GM12878 (cell line): Measurements from ENCODE around the gene RAET1G. TPM values are rescaled to one million over a fixed set of nuclear protein-coding genes. Genes with fewer than 3 reads are reported as not detected.
"Not testable (repeated sequence)": the region's sequence is repeated elsewhere in the genome, so short reads cannot be mapped to it uniquely, and the experiment has no call there.

ENCODE experiments used
- ATAC-seq: fragments of 200-7000 bp; cut with Tn5 transposase; 3 replicates; pipeline ENCODE4 v1.9.1; 2020; ENCODE audit warnings: mild to moderate bottlenecking, moderate library complexity
- BruUV-seq: library from RNA; stranded (reverse); fragments of 400-500 nt; replicated peaks from 2 replicates; lab custom pipeline; 2021; lab: Mats Ljungman, UMichigan
- CTCF ChIA-PET: fragments of 300-600 bp; sonication (Branson Sonifier 250); formaldehyde crosslinking; extraction: SDS; loops from one replicate; lab custom pipeline; 2021; ENCODE audit warnings: inconsistent platforms; lab: Yijun Ruan, JAX
- POLR2A ChIA-PET: fragments of 350-600 bp; formaldehyde crosslinking; extraction: SDS; loops from one replicate; lab custom pipeline; 2021; ENCODE audit warnings: inconsistent platforms; lab: Charles Lee
- RAD21 ChIA-PET: fragments of 300-600 bp; sonication (Branson Sonifier 250); formaldehyde crosslinking; loops from one replicate; lab custom pipeline; 2023; ENCODE audit warnings: antibody characterized with exemption; ENCODE audit not compliant: unreplicated experiment; lab: Charles Lee
- SMC1A ChIA-PET: fragments of 300-600 bp; sonication (Branson Sonifier 250); formaldehyde crosslinking; loops from one replicate; lab custom pipeline; 2023; ENCODE audit not compliant: unreplicated experiment, uncharacterized antibody; lab: Charles Lee
- DNase-seq: peaks from one replicate; pipeline ENCODE4 v3.0.0-alpha.2; 2011; ENCODE audit warnings: low read depth, low spot score
- FAIRE-seq: peaks from 3 replicates; lab custom pipeline; 2011; peaks lifted over from hg19 to GRCh38; lab: Jason Lieb, UNC
- H2AFZ ChIP-seq: 2 replicates; pipeline ENCODE4 v1.6.0; 2011; ENCODE audit warnings: low read depth, low read length, control low read depth; ENCODE audit not compliant: control insufficient read depth
- H3K27ac ChIP-seq: 2 replicates; pipeline ENCODE4 v1.5.1; 2011; ENCODE audit warnings: control low read depth; ENCODE audit not compliant: control insufficient read depth, insufficient read depth
- H3K27me3 ChIP-seq, 2 experiments: replicated peaks in 1 of 2; 2 replicates each; pipeline versions ENCODE4 v1.6.0 to v1.6.1; 2011; ENCODE audit warnings: low read length in 1 of 2; ENCODE audit not compliant: control insufficient read depth in 2 of 2, insufficient read depth in 2 of 2
- H3K36me3 ChIP-seq, 2 experiments: 2 replicates each; pipeline ENCODE4 v1.5.1; 2011; ENCODE audit warnings: low read length in 1 of 2; ENCODE audit not compliant: control insufficient read depth in 2 of 2, insufficient read depth in 2 of 2
- H3K4me1 ChIP-seq: 2 replicates; pipeline ENCODE4 v1.6.1; 2011; ENCODE audit warnings: mild to moderate bottlenecking, low read length, moderate library complexity, mixed read lengths; ENCODE audit not compliant: control insufficient read depth, insufficient read depth
- H3K4me2 ChIP-seq: 2 replicates; pipeline ENCODE4 v1.6.0; 2011; ENCODE audit warnings: control low read depth; ENCODE audit not compliant: control insufficient read depth, insufficient read depth
- H3K4me3 ChIP-seq: fragments of 200-600 bp; sonication (generic); 2 replicates; pipeline ENCODE4 v1.5.1; 2016
- H3K79me2 ChIP-seq: 2 replicates; pipeline ENCODE4 v1.6.0; 2011; ENCODE audit warnings: low read length; ENCODE audit not compliant: control insufficient read depth, insufficient read depth
- H3K9ac ChIP-seq: 2 replicates; pipeline ENCODE4 v1.8.0; 2011; ENCODE audit warnings: low read length, control low read depth, mixed read lengths; ENCODE audit not compliant: control insufficient read depth, insufficient read depth
- H3K9me3 ChIP-seq: replicated peaks from 3 replicates; pipeline ENCODE4 v1.5.1; 2011; ENCODE audit warnings: mild to moderate bottlenecking, low read length; ENCODE audit not compliant: control insufficient read depth, insufficient read depth
- H4K20me1 ChIP-seq: 2 replicates; pipeline ENCODE4 v1.6.0; 2011; ENCODE audit not compliant: control insufficient read depth, insufficient read depth
- BRCA1 ChIP-seq: IDR thresholded peaks from 2 replicates; pipeline ENCODE4 v1.6.1; 2011; ENCODE audit warnings: low read depth, low read length, improper control_type of control experiment
- CREB1 ChIP-seq: IDR thresholded peaks from 2 replicates; pipeline ENCODE4 v1.6.1; 2012; ENCODE audit warnings: low read depth, mild to moderate bottlenecking, inconsistent platforms
- EP300 ChIP-seq, 2 experiments: fragments of 150-350 bp in 1 of 2; IDR thresholded peaks; 2 replicates each; pipeline ENCODE4 v1.6.1; 2011 to 2012; ENCODE audit warnings: low read depth in 2 of 2, low read length in 2 of 2, borderline replicate concordance in 1 of 2, improper control_type of control experiment in 1 of 2, inconsistent platforms in 1 of 2; ENCODE audit not compliant: control insufficient read depth in 1 of 2
- FOXM1 ChIP-seq: IDR thresholded peaks from 2 replicates; pipeline ENCODE4 v1.6.1; 2012; ENCODE audit warnings: low read depth, mild to moderate bottlenecking, inconsistent platforms, low read length, moderate library complexity
- LARP7 ChIP-seq: fragments of 450-650 bp; IDR thresholded peaks from 2 replicates; pipeline ENCODE4 v1.6.1; 2017; ENCODE audit warnings: mild to moderate bottlenecking
- MXI1 ChIP-seq: fragments of 150-350 bp; IDR thresholded peaks from 2 replicates; pipeline ENCODE4 v1.6.1; 2011; ENCODE audit warnings: low read depth, mild to moderate bottlenecking, inconsistent platforms, low read length, improper control_type of control experiment
- NFIC ChIP-seq: IDR thresholded peaks from 2 replicates; pipeline ENCODE4 v1.6.1; 2012; ENCODE audit warnings: low read depth, mild to moderate bottlenecking, inconsistent platforms, low read length, moderate library complexity
- SREBF1 ChIP-seq: IDR thresholded peaks from 2 replicates; pipeline ENCODE4 v1.6.1; 2012; ENCODE audit warnings: mild to moderate bottlenecking, low read length
- TAF1 ChIP-seq: IDR thresholded peaks from 2 replicates; pipeline ENCODE4 v1.6.1; 2011; ENCODE audit warnings: mild to moderate bottlenecking, low read depth, low read length, borderline replicate concordance
- TCF7 ChIP-seq: IDR thresholded peaks from 2 replicates; pipeline ENCODE4 v1.6.1; 2014; ENCODE audit warnings: antibody characterized with exemption, borderline replicate concordance
- WGBS: methylation state at CpG from one replicate; pipeline ENCODE4 v1.1.6; 2016; ENCODE audit warnings: low lambda C conversion rate; ENCODE audit not compliant: insufficient replicate concordance, insufficient coverage; ENCODE audit errors: missing lambda C conversion rate; 5-methylcytosine and 5-hydroxymethylcytosine counted together
- in situ Hi-C: fragments of 300-500 bp; cut with MboI; formaldehyde crosslinking; loops from 9 replicates; pipeline ENCODE4 v1.14.3; 2018; ENCODE audit warnings: mixed read lengths
- intact Hi-C: fragments of 100-400 bp; cut with micrococcal nuclease; formaldehyde crosslinking; loops from one replicate; pipeline ENCODE4 v1.14.2; 2022; ENCODE audit not compliant: unreplicated experiment
- polyA plus RNA-seq, 11 experiments: library from polyadenylated mRNA; depleted of rRNA in 4 of 11; unstranded in 6 of 11; stranded (reverse) in 5 of 11; fragments of >200 nt; fragmentation: Nextera tagmentation in 4 of 11; fragmentation: Illumina TruSeq in 1 of 11; extraction: Ambion mirVana in 4 of 11; extraction: Trizol in 1 of 11; gene quantifications; 1 replicate in 1 of 11; 2 replicates in 10 of 11; pipeline versions ENCODE4 v1.2.1 to v1.2.3, GENCODE V29; 2011 to 2016; ENCODE audit warnings: inconsistent platforms in 2 of 11, missing spikeins in 2 of 11, low read depth in 1 of 11
- total RNA-seq, 4 experiments: library from RNA; depleted of rRNA in 3 of 4; stranded (reverse); fragments of >200 nt in 3 of 4; fragmentation: Illumina TruSeq in 1 of 4; extraction: Trizol in 1 of 4; gene quantifications; 2 replicates each; pipeline versions ENCODE4 v1.2.1 to v1.2.3, GENCODE V29; 2013 to 2021
- TF ChIP-seq, protein P1 (sequence below): IDR thresholded peaks from 2 replicates; pipeline ENCODE4 v1.6.1; 2012; ENCODE audit warnings: low read depth, low read length, improper control_type of control experiment

RAET1G gene
- total and polyA plus RNA-seq, 10 of the 15 experiments (the other 5 are each of a cell fraction or from before 2014, with no cell fraction given) = not detected

DNA sequence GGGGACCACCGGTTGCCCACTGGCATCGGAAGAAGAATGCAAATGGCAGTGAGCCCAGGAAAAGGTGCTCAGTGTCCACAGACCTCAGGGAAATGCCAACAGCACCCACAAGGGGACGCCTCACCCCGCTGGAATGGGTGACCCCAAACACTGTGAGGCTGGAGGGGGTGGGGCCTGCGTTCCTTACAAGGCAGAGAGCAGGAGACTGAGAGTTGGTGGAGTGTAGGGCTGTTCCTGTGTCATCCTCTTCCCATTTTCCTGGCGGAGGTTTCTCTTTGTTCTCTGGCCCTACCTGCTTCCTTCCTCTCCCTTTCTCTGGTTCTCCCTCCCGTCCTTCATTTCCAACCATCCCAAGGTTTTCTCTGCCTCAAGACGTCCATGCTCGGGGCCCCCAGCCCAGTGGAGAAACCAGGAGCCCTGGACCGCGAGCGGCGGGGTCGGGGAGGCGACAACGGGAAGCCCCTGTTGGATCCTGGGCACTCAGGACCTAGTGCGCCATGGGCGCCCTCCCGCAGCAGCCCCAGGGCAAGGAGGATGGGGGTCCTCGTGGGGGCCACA lies 15.2 kb upstream of the RAET1G start:
- H3K27ac ChIP-seq, DNase-seq, SMC1A ChIA-PET, CTCF ChIA-PET, H3K79me2 ChIP-seq, H3K9me3 ChIP-seq, POLR2A ChIA-PET, H4K20me1 ChIP-seq, H3K9ac ChIP-seq, H3K36me3 ChIP-seq, FAIRE-seq: not testable (repeated sequence)
- intact Hi-C loops = loop anchor here (5.0 to 10.0 kb wide), 4 partner anchors 129 to 877 kb away; partner anchors contain the start of gene ULBP3
- WGBS = under 1% methylated on average over 15 of the region's 20 CpGs
- Histone ChIP-seq H3K27me3 (peaks cover 9 to 14% of the 10 kb centered on the region in 2 experiments), H3K4me2 (peak overlapping the region; percentile 78), H2AFZ (peak overlapping the region; percentile 51), H3K4me1 (peaks cover 16% of the 10 kb centered on the region), H3K4me3 (peak overlapping the region; percentile 53; the same call in 1 of the 2 replicates)
- peak; percentile 56 for ATAC-seq
- in situ Hi-C loops = loop anchor here (5.0 to 10.0 kb wide), 2 partner anchors 69 to 877 kb away; no protein-coding TSS in a partner anchor
- RAD21 ChIA-PET = interaction anchor here (1.0 kb wide), 1 partner anchor 79 kb away, joined by 3 read pairs; no protein-coding TSS in a partner anchor
- TSS peak; percentile 78 for BruUV-seq

DNA sequence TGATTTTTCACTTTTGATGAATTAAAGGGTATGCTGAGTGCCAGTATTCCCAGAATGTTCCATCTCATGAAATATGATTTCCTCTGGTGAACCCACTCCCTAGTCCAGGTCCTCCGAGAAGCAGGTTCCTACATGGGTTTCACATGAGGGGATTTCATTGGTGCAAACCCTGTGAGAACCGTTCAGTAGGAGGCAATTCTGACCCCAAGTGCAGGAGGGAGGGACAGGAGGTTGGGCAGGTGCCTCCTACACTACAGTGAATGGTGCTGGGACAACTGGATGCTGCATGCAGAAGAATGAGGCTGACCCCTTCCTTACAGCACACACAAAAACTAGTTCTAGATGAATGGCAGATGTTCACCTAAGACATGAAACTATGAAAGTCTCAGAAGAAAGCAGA lies 13.8 kb upstream of the RAET1G start:
- RAD21 ChIA-PET = interaction anchor here (2.6 kb wide), 1 partner anchor 80 kb away, joined by 15 read pairs; no protein-coding TSS in a partner anchor
- FAIRE-seq (no peak), ATAC-seq (no peak), DNase-seq (no peak)
- no peaks in the 10 kb centered on the region for H3K9me3 ChIP-seq
- peaks cover 7 to 14% of the 10 kb centered on the region in 2 experiments for H3K27me3 ChIP-seq
- H3K9ac ChIP-seq = no peak overlapping the region
- CTCF ChIA-PET = interaction anchor here (0.9 to 1.6 kb wide), 3 partner anchors 15 to 80 kb away, joined by 3 to 18 read pairs (median 6); no protein-coding TSS in a partner anchor
- H3K4me3 ChIP-seq = no peak overlapping the region
- SMC1A ChIA-PET = interaction anchor here (0.9 to 1.3 kb wide), 2 partner anchors 73 to 80 kb away, joined by 3 to 9 read pairs; no protein-coding TSS in a partner anchor
- intact Hi-C loops (loop anchor here (5.0 to 10.0 kb wide), 4 partner anchors 131 to 878 kb away; partner anchors contain the start of gene ULBP3), in situ Hi-C loops (loop anchor here (5.0 to 10.0 kb wide), 2 partner anchors 71 to 878 kb away; no protein-coding TSS in a partner anchor)
- POLR2A ChIA-PET = no interaction called here
- no peaks in the 10 kb centered on the region; the same call in 1 of the 2 replicates for H4K20me1 ChIP-seq
- no peaks in the 10 kb centered on the region for H3K79me2 ChIP-seq
- TF ChIP-seq LARP7 (no peak), FOXM1 (no peak), BRCA1 (no peak), NFIC (no peak), MXI1 (no peak), EP300 (IDR thresholded peaks at IDR 0.05; ENCODE audit: borderline replicate concordance in 1 of 2, control insufficient read depth in 1 of 2, low read depth in 2 of 2, low read length in 2 of 2) (no peak), CREB1 (no peak), TCF7 (no peak), SREBF1 (no peak), TAF1 (no peak)
- TF ChIP-seq, protein P1, sequence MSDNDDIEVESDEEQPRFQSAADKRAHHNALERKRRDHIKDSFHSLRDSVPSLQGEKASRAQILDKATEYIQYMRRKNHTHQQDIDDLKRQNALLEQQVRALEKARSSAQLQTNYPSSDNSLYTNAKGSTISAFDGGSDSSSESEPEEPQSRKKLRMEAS = no peak
- H3K4me2 ChIP-seq = no peak overlapping the region
- H3K4me1 ChIP-seq = peaks cover 16% of the 10 kb centered on the region
- H2AFZ ChIP-seq = no peak overlapping the region
- H3K27ac ChIP-seq = no peak overlapping the region
- no TSS peak for BruUV-seq
- whole genome bisulfite sequencing = 0% methylated on average over 2 of the region's 2 CpGs
- H3K36me3 ChIP-seq = no peaks in the 10 kb centered on the region
